Suppressor macrophage (primary cell): Measurements from ENCODE around the gene ELOVL2.

Experiments
- DNase-seq, 4 experiments: peaks; one replicate each; pipeline ENCODE4 v3.0.0-alpha.2; 2020 to 2022

Gene ELOVL2

GRCh38 chr6:10977231-10977968 lies 66.7 kb downstream of the ELOVL2 start:
- DNase-seq, result no peak

- DNase-seq, result no peak
These were observed 67.5 kb downstream of the ELOVL2 start for GRCh38 chr6:10976571-10976970.

GRCh38 chr6:10972196-10972595 lies 71.9 kb downstream of the ELOVL2 start:
- no peak for DNase-seq

DNA sequence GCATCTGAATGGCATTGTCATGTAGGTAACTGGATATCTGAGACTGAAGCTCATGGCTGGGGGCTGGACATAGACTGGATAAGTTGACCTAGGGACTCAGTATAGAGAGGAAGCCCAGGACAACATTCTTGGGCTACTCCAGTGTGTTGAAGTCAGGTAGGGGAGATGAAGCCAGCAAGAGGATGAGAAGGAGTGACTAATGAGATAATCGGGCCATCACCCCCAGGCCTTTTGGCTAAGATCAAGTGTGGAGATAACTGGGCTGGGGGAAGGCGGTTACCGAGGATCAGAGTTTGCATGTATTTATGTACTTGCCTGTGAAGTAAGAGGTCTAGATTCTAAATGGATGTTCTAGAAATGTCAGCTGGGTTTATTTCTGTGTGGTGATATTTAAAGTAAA lies 73.4 kb downstream of the ELOVL2 start:
- no peak for DNase-seq

- DNase-seq, result no peak
These were observed 75.3 kb downstream of the ELOVL2 start for GRCh38 chr6:10968776-10969175.

GRCh38 chr6:10964684-10965083 lies 79.4 kb downstream of the ELOVL2 start:
- no peak for DNase-seq

DNA sequence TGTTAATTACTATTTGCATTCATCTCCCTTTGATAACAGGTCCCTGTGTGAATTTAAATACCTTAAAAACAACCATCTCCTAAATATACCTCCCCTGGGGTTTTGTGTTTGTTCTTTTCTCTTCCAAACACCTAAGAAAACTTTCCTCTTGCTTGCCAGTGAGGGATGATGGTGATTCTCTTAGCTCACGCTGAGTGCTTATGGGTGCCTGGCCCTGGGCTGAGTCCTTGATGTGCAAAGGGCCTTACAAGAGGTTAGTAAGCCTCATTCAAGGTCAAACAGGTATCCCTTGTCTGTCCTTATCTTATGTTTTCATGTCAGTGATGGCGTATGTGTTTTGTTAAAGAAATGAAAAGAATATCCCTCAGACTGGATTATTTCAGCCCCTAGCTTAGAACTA lies 81.0 kb downstream of the ELOVL2 start:
- DNase-seq, result no peak

- no peak for DNase-seq
These were observed 81.4 kb downstream of the ELOVL2 start for GRCh38 chr6:10962673-10963072.

DNA sequence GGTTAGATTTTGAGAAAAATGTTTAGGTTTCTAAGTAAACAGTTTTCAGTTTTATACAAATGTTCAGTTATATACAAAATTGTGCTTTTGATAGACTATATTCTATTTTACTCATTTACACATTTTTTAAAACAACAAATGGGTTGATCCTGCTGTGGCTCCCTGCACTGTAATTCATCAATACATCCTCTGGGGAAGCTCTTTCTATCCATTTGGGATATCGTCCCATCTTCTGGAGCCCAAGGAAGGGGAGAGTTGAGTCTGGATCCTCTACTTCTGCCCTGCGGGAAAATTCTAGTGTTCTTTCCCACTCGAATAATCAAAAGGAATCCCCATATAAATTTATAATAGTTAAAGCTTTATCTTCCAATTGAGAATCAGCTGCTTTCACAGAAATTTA lies 82.3 kb downstream of the ELOVL2 start:
- no peak for DNase-seq

GRCh38 chr6:10960171-10960570 lies 83.9 kb downstream of the ELOVL2 start:
- DNase-seq, result no peak

DNA sequence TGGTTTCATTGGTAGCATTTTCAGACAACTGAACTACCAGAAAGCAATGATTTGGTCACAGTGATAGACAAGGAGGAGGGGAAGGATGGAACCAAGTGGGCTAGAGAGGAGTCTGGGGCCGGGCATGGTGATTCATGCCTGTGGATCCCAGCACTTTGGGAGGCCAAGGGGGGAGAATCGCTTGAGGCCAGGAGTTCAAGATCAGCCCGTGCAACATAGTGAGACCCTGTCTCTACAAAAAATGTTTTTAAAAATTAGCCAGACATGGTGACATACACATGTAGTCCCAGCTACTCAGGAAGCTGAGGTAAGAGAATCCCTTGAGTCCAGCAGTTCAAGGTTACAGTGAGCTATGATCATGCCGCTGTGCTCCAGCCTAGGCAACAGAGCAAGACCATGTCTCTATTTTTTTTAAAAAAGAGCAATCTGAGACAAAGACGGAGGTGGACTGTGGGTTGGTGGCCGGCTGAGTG lies 86.7 kb downstream of the ELOVL2 start:
- no peak for DNase-seq

DNA sequence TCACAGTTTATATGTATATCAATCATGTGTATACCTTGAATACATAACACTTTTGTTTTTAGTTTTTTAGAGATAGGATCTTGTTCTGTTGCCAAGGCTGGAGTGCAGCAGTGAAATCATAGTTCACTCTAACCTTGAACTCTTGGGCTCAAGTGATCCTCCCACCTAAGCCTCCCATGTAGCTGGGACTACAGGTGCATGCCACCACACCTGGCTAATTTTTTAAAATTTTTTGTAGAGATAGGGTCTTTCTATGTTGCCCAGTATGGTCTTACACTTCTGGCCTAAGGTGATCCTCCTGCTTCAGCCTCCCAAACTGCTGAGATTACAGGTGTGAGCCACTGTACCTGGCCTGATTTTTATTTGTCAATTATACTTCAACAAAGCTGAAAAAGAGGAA lies 87.3 kb downstream of the ELOVL2 start:
- no peak for DNase-seq

GRCh38 chr6:10954590-10955010 lies 89.5 kb downstream of the ELOVL2 start:
- DNase-seq, result peak; percentile 75 to 85 (median 78)

DNA sequence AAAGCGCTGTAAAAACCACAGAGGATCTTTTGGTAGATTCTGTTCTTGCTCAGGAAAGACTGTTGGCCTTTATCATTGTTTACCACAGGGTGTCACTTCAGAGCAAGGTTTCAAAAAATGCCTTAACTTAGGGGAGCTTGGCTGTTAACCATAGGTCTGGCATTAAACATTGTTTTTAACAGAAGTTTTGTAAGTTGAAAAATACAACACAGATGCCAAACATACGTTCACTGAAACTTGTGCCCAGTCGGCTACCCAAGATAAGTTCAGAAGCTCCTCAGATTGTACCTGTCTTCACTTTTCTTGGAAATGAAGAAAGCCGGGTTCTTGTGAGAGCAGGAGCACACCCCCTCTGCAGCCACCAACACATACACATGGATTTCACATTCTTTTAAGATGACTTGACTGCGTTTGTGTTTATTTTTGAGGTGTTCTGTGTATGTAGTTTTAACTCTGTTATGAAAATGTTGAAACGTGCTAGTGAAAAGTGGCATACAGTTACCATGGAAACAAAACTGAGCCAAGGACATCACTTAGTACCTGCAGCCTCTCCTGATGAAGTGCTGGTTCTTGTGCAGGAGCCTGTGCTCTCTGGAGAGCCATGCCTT lies 92.3 kb downstream of the ELOVL2 start:
- peak; percentile 9 to 31 (median 24) for DNase-seq

DNA sequence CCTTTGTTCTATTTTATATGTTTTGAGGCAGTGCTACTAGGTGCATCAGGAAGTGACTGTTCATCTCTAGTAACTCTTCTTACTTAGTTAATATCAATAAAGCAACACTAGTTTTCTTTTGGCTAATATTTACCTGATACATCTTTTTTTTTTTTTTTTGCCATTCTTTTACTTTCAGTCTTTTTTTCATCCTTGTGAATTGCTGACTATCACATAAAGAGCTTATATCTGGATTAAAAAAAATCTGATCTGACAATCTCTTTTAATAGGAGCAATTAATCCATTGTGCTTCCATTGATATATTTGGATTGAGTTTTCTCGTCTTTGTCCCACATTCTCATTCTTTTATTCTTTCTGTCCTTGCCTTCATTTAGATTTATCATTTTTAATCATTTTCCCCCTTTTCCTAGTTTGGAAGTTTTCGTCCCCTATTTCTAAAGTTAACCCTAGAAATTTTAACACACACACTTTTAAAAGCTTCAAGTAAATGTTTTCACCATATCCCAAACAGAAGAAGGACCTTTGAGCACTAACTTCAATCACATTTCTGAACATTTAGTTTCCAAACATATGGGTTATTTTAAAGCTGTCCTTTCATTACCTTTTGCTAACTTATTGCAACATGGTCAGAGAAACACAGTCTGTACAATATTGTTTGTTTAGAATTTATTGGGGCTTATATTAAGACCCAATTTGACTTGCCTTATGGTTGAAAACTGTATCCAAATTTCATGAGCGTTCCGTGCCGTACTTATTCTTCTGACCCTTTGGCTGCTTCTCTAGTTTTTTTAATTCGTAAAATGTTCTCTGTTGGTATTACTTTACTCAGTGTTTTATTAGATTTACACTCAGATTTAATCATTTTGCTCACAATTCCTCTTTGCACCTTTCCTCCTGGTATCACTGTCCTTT lies 94.3 kb downstream of the ELOVL2 start:
- DNase-seq, result no peak

DNA sequence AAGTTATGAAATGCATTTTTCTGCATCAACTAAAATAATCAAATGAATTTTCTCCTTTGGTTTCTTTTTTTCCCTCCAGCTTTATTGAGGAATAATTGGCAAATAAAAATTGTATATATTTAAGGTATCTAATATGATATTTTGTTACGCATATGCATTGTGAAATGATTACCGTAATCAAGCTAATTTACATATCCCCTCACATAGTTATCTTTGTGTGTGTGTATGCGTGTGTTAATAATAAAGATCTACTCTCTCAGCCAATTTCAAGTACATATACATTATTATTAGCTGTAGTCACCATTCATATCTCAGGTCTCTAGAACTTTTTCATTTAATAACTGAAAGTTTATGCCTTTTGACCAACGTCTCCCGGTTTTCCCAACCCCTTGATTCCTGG lies 96.1 kb downstream of the ELOVL2 start:
- DNase-seq, result no peak

- DNase-seq, result no peak
These were observed 98.3 kb downstream of the ELOVL2 start for GRCh38 chr6:10945845-10946244.

- DNase-seq, result no peak
These were observed 104.3 kb downstream of the ELOVL2 start for GRCh38 chr6:10939840-10940239.

- no peak for DNase-seq
These were observed 111.0 kb downstream of the ELOVL2 start for GRCh38 chr6:10933126-10933525.
